Middle frontal gyrus (tissue), 1 donor: ENCODE measurements around the gene U2AF2.
A peak's percentile ranks its signal among the peaks of the same experiment; 100 is the strongest.

ENCODE experiments used
- DNase-seq: peaks from one replicate; pipeline ENCODE4 v3.0.0-alpha.2; 2015; ENCODE audit warnings: low spot score; ENCODE audit errors: extremely low spot score

The U2AF2 gene

GRCh38 chr19:55643003-55643886 lies 11.6 kb upstream of the U2AF2 start, which contains the start of gene ZNF581:
Gene ZNF581, plus strand, starts transcription at chr19:55643649. Its CDS starts 923 bp downstream, at chr19:55644572.
- no peak for DNase-seq

- no peak for DNase-seq
Measured at GRCh38 chr19:55643887-55644176, 11.0 kb upstream of the U2AF2 start.

GRCh38 chr19:55644191-55644833 lies 10.5 kb upstream of the U2AF2 start:
- DNase-seq: no peak

GRCh38 chr19:55644842-55645511 lies 9.9 kb upstream of the U2AF2 start:
- DNase-seq: no peak

- DNase-seq: no peak
Measured at GRCh38 chr19:55645512-55645881, 9.3 kb upstream of the U2AF2 start.

GRCh38 chr19:55646889-55647731 lies 7.7 kb upstream of the U2AF2 start:
- no peak for DNase-seq

- no peak for DNase-seq
Measured at GRCh38 chr19:55647732-55648584, 6.9 kb upstream of the U2AF2 start, which contains the start of gene CCDC106. Gene CCDC106, plus strand, starts transcription at chr19:55648212. Its CDS starts 835 bp downstream, at chr19:55649047.

- no peak for DNase-seq
Measured at GRCh38 chr19:55648585-55649267, 6.1 kb upstream of the U2AF2 start.

GRCh38 chr19:55649268-55650125 lies 5.3 kb upstream of the U2AF2 start:
- no peak for DNase-seq

GRCh38 chr19:55650126-55650557 lies 4.7 kb upstream of the U2AF2 start:
- DNase-seq: no peak

- no peak for DNase-seq
Measured at GRCh38 chr19:55650602-55651230, 4.1 kb upstream of the U2AF2 start.

GRCh38 chr19:55651236-55651635 lies 3.6 kb upstream of the U2AF2 start:
- no peak for DNase-seq

- DNase-seq: no peak
Measured at GRCh38 chr19:55652311-55653128, 2.3 kb upstream of the U2AF2 start.

GRCh38 chr19:55653651-55654322 lies 1.0 kb upstream of the U2AF2 start:
- DNase-seq: peak; percentile 98

- DNase-seq: peak; percentile 98
Measured at GRCh38 chr19:55654323-55654867, 440 bp upstream of the U2AF2 start.

- DNase-seq: no peak
Measured at GRCh38 chr19:55655648-55656040, 809 bp downstream of the U2AF2 start.

GRCh38 chr19:55656552-55656951 lies 1.7 kb downstream of the U2AF2 start:
- DNase-seq: no peak
